Measurements from ENCODE around the gene ATP2B2.

- TF ChIP-seq RFX5 (IDR thresholded peaks at IDR 0.05) (no peak), FOSL2 (IDR thresholded peaks at IDR 0.05) (no peak), FOSL2 (CRISPR knock-in tag; IDR thresholded peaks at IDR 0.05) (no peak), CTCF (IDR thresholded peaks at IDR 0.05) (no peak), USF2 (IDR thresholded peaks at IDR 0.05) (no peak), POLR2A (IDR thresholded peaks at IDR 0.05; ENCODE audit: low read length) (no peak)
Measured at GRCh38 chr3:10387881-10388609, 117.3 kb downstream of the ATP2B2 start.
